Measurements from ENCODE around the gene COL5A1.

DNA sequence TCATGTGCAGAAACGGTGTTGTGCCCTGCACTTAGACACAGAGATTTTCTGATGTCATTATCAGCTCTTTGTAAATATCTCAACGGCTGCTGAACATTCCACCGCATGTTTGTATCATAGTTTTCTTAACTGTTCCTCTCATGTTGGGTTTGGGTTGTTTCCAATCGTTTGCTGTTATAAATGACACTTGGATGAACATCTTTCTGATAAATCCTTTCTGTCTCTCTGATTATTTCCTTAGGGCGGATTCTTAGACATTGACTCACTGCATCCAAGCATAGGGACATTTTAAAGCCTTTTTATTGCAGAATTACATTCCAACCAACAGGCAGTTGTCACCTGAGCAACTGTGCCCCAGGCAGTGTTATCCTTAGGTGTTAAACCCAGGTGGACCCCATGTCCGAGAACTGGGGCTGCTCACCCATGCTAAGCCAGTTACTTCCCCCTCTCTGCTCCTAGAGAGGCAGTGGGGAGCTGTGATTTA lies 28.5 kb downstream of the COL5A1 start:
- TF ChIP-seq, protein P1, sequence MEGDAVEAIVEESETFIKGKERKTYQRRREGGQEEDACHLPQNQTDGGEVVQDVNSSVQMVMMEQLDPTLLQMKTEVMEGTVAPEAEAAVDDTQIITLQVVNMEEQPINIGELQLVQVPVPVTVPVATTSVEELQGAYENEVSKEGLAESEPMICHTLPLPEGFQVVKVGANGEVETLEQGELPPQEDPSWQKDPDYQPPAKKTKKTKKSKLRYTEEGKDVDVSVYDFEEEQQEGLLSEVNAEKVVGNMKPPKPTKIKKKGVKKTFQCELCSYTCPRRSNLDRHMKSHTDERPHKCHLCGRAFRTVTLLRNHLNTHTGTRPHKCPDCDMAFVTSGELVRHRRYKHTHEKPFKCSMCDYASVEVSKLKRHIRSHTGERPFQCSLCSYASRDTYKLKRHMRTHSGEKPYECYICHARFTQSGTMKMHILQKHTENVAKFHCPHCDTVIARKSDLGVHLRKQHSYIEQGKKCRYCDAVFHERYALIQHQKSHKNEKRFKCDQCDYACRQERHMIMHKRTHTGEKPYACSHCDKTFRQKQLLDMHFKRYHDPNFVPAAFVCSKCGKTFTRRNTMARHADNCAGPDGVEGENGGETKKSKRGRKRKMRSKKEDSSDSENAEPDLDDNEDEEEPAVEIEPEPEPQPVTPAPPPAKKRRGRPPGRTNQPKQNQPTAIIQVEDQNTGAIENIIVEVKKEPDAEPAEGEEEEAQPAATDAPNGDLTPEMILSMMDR (IDR thresholded peaks at IDR 0.05) = no peak
- no peak for TF ChIP-seq POLR2A (IDR thresholded peaks at IDR 0.05)
